ENCODE measurements around the gene TRIM29. TPM values are rescaled to one million over a fixed set of nuclear protein-coding genes. Genes with fewer than 3 reads are reported as not detected.

TRIM29 gene
- total RNA-seq, 1 experiment from 2014 or later, result 4.3 TPM

DNA sequence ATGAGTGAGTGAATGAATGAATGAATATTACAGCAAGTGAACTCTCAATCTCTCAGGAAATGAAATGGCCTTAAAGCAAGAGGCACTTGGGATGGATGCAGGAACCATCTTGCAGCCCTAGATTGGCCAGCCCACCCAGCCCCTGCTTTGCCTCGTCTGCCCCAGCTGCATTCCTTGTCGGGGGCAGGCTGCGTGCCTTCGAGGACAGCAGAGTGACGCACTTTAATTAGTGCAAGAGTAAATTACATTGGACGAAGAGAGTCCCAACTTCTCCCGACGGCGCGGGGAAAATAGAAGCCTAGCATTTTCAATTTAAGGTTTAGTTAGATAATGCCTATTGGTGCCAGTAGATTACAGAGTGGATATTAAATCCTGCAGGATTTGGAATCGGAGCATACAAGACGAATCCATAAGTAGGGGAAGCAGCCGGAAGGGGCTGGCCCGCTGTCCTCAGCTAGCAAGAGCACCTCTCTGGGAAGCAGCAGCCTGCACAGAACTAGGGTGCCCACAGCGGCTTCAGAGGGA is 33.8 kb downstream of the TRIM29 start:
- H3K27me3 Mint-ChIP-seq (ENCODE audit: insufficient read depth, unreplicated experiment), result peaks cover 15% of the 10 kb centered on the region
- Histone ChIP-seq H3K4me1 (peaks cover 4% of the 10 kb centered on the region; the same call in 1 of the 2 replicates), H3K4me3 (ENCODE audit: low read depth, low read length) (no peak overlapping the region), H3K36me3 (ENCODE audit: control insufficient read depth, insufficient read depth, low read length) (no peaks in the 10 kb centered on the region), H3K9me3 (no peaks in the 10 kb centered on the region), H3K27me3 (replicated peaks; ENCODE audit: control insufficient read depth, insufficient read depth, low read length) (no peaks in the 10 kb centered on the region)
- TF ChIP-seq, protein P1, sequence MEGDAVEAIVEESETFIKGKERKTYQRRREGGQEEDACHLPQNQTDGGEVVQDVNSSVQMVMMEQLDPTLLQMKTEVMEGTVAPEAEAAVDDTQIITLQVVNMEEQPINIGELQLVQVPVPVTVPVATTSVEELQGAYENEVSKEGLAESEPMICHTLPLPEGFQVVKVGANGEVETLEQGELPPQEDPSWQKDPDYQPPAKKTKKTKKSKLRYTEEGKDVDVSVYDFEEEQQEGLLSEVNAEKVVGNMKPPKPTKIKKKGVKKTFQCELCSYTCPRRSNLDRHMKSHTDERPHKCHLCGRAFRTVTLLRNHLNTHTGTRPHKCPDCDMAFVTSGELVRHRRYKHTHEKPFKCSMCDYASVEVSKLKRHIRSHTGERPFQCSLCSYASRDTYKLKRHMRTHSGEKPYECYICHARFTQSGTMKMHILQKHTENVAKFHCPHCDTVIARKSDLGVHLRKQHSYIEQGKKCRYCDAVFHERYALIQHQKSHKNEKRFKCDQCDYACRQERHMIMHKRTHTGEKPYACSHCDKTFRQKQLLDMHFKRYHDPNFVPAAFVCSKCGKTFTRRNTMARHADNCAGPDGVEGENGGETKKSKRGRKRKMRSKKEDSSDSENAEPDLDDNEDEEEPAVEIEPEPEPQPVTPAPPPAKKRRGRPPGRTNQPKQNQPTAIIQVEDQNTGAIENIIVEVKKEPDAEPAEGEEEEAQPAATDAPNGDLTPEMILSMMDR (IDR thresholded peaks at IDR 0.05; ENCODE audit: insufficient read depth in 1 of 2, low read depth in 1 of 2, low read length in 1 of 2, severe bottlenecking in 1 of 2, unreplicated experiment in 1 of 2), result no peak
- no TSS peak for BruUV-seq (replicated peaks)
- H3K27ac Mint-ChIP-seq (ENCODE audit: unreplicated experiment), result no peak overlapping the region
- no peak for DNase-seq
- H3K9me3 Mint-ChIP-seq (ENCODE audit: unreplicated experiment), result no peaks in the 10 kb centered on the region
- H3K4me1 Mint-ChIP-seq (ENCODE audit: low read depth, unreplicated experiment), result no peaks in the 10 kb centered on the region
- ChIA-PET POLR2A (no interaction called here), CTCF (no interaction called here)
- H3K4me3 Mint-ChIP-seq (ENCODE audit: unreplicated experiment), result no peak overlapping the region
- intact Hi-C loops (cut with micrococcal nuclease; ENCODE audit: unreplicated experiment), result no loop called here
- no peaks in the 10 kb centered on the region for H3K36me3 Mint-ChIP-seq (ENCODE audit: insufficient read depth, unreplicated experiment)

DNA sequence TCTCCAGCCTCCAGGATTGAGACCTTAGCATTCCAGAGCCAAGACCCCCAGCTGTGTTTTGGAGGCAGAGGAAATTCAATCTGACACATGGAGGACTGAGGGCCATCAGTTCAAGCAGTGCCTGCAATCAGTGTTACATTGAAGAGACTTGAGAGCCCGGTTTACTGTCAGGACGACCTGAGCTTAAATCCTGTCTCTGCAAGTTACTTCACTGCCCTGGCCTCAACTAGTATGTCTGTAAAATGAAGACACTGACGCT is 35.1 kb downstream of the TRIM29 start:
- ChIA-PET POLR2A (no interaction called here), CTCF (no interaction called here)
- Mint-ChIP-seq H3K27me3 (ENCODE audit: insufficient read depth, unreplicated experiment) (peaks cover 15% of the 10 kb centered on the region), H3K4me1 (ENCODE audit: low read depth, unreplicated experiment) (no peaks in the 10 kb centered on the region), H3K4me3 (ENCODE audit: unreplicated experiment) (no peak overlapping the region), H3K36me3 (ENCODE audit: insufficient read depth, unreplicated experiment) (no peaks in the 10 kb centered on the region), H3K9me3 (ENCODE audit: unreplicated experiment) (no peaks in the 10 kb centered on the region), H3K27ac (ENCODE audit: unreplicated experiment) (no peak overlapping the region)
- Histone ChIP-seq H3K36me3 (ENCODE audit: control insufficient read depth, insufficient read depth, low read length) (no peaks in the 10 kb centered on the region), H3K4me1 (peaks cover under 1% of the 10 kb centered on the region; the same call in 1 of the 2 replicates), H3K9me3 (no peaks in the 10 kb centered on the region), H3K27me3 (replicated peaks; ENCODE audit: control insufficient read depth, insufficient read depth, low read length) (no peaks in the 10 kb centered on the region), H3K4me3 (ENCODE audit: low read depth, low read length) (no peak overlapping the region)
- no peak for DNase-seq
- intact Hi-C loops (cut with micrococcal nuclease; ENCODE audit: unreplicated experiment), result no loop called here
- TF ChIP-seq, protein P1 (IDR thresholded peaks at IDR 0.05; ENCODE audit: insufficient read depth in 1 of 2, low read depth in 1 of 2, low read length in 1 of 2, severe bottlenecking in 1 of 2, unreplicated experiment in 1 of 2), result no peak
- BruUV-seq (replicated peaks), result no TSS peak

DNA sequence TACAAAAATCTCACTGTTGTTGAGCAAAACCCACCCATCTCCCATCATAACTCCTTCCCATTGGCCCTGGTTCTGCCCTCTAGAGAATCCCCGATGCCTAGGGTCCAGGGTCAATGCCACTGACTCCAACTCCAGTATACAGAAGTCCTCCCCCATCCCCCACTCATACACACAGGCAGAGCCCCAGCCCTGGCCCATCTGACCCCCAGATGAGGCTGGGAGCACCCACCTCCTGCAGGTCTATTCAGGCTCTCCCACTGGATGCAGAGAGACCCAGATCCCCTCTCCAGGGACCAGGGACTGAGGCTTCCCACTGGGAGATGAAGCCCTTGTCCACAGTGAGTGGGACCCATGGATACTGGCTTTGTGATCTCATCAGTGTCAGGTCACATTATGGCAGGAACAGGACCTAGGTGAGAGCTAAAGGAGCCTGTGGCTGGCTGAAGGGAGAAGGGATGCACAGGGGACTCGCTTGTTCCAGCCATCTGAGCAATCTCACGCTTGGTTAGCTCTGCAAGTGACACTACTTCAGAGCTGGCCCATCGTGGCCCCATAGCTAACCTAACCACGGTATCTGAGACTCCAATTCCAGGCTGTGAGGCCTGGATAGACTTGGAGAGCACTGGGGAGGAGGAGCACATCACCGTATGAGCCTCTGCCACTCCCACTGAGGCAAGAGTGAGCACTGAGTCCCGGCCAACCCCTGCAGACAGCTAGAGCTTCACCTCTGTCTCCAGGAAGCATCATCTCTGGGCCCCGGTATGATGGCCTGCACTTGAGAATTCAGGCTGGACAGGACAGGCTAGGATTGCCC is 35.7 kb downstream of the TRIM29 start:
- H3K27ac Mint-ChIP-seq (ENCODE audit: unreplicated experiment), result no peak overlapping the region
- no peak for DNase-seq
- TF ChIP-seq, protein P1 (IDR thresholded peaks at IDR 0.05; ENCODE audit: insufficient read depth in 1 of 2, low read depth in 1 of 2, low read length in 1 of 2, severe bottlenecking in 1 of 2, unreplicated experiment in 1 of 2), result no peak
- Histone ChIP-seq H3K36me3 (ENCODE audit: control insufficient read depth, insufficient read depth, low read length) (no peaks in the 10 kb centered on the region), H3K4me1 (peaks cover 3% of the 10 kb centered on the region; the same call in 1 of the 2 replicates), H3K27me3 (replicated peaks; ENCODE audit: control insufficient read depth, insufficient read depth, low read length) (no peaks in the 10 kb centered on the region), H3K9me3 (no peaks in the 10 kb centered on the region), H3K4me3 (ENCODE audit: low read depth, low read length) (no peak overlapping the region)
- BruUV-seq (replicated peaks), result no TSS peak
- intact Hi-C loops (cut with micrococcal nuclease; ENCODE audit: unreplicated experiment), result no loop called here
- H3K36me3 Mint-ChIP-seq (ENCODE audit: insufficient read depth, unreplicated experiment), result no peaks in the 10 kb centered on the region
- H3K4me1 Mint-ChIP-seq (ENCODE audit: low read depth, unreplicated experiment), result no peaks in the 10 kb centered on the region
- H3K27me3 Mint-ChIP-seq (ENCODE audit: insufficient read depth, unreplicated experiment), result peaks cover 15% of the 10 kb centered on the region
- no peak overlapping the region for H3K4me3 Mint-ChIP-seq (ENCODE audit: unreplicated experiment)
- H3K9me3 Mint-ChIP-seq (ENCODE audit: unreplicated experiment), result no peaks in the 10 kb centered on the region
- CTCF ChIA-PET, result no interaction called here
- POLR2A ChIA-PET, result no interaction called here

All from Caco-2 (cell line).